ENCODE results near the gene PPP1R15B. TPM values are rescaled to one million over a fixed set of nuclear protein-coding genes. Genes with fewer than 3 reads are reported as not detected.
A peak's percentile ranks its signal among the peaks of the same experiment; 100 is the strongest.

The PPP1R15B gene
- total and polyA plus RNA-seq, 4 donors: 14.6 to 57.0 (median 36.8) TPM

- H3K4me3 ChIP-seq: no peak overlapping the region
- no peak for TF ChIP-seq CTCF (IDR thresholded peaks at IDR 0.05; ENCODE audit: control extremely low read depth, extremely low read depth)
- ATAC-seq (ENCODE audit: insufficient read depth, low FRiP score) (no peak), DNase-seq (no peak)
- H3K27ac ChIP-seq (ENCODE audit: low read depth in 1 of 2, low read length in 1 of 2): peak overlapping the region in 1 of 2 donors; percentile 62
- H3K36me3 ChIP-seq (ENCODE audit: control insufficient read depth in 4 of 4, insufficient read depth in 4 of 4, low read length in 4 of 4): peaks cover 4 to 29% (median 16%) of the 10 kb centered on the region in 4 donors
- no peaks in the 10 kb centered on the region for H3K9me3 ChIP-seq (ENCODE audit: control insufficient read depth in 4 of 4, insufficient read depth in 3 of 4, low read length in 3 of 4)
- peaks cover 0 to 8% (median 4%) of the 10 kb centered on the region in 5 donors for H3K4me1 ChIP-seq (ENCODE audit: control insufficient read depth in 5 of 5, insufficient read depth in 5 of 5, low read length in 5 of 5)
- H3K9ac ChIP-seq (ENCODE audit: insufficient read depth in 1 of 2, low read length in 2 of 2): no peak overlapping the region
- H3K27me3 ChIP-seq (ENCODE audit: control insufficient read depth in 3 of 3, insufficient read depth in 3 of 3, low read length in 2 of 3): no peaks in the 10 kb centered on the region
- 70 to 81% methylated on average over 11 of the region's 11 CpGs for WGBS, 2 donors
Observed at GRCh38 chr1:204443871-204444581, 32.4 kb upstream of the PPP1R15B start.

- Histone ChIP-seq H3K9ac (ENCODE audit: insufficient read depth in 1 of 2, low read length in 2 of 2) (no peak overlapping the region), H3K4me3 (no peak overlapping the region), H3K27ac (ENCODE audit: low read depth in 1 of 2, low read length in 1 of 2) (peak overlapping the region in 1 of 2 donors; percentile 62), H3K27me3 (ENCODE audit: control insufficient read depth in 3 of 3, insufficient read depth in 3 of 3, low read length in 2 of 3) (no peaks in the 10 kb centered on the region), H3K4me1 (ENCODE audit: control insufficient read depth in 5 of 5, insufficient read depth in 5 of 5, low read length in 5 of 5) (peaks cover 0 to 8% (median 4%) of the 10 kb centered on the region in 5 donors), H3K9me3 (ENCODE audit: control insufficient read depth in 4 of 4, insufficient read depth in 3 of 4, low read length in 3 of 4) (no peaks in the 10 kb centered on the region), H3K36me3 (ENCODE audit: control insufficient read depth in 4 of 4, insufficient read depth in 4 of 4, low read length in 4 of 4) (peaks cover 4 to 33% (median 16%) of the 10 kb centered on the region in 4 donors)
- WGBS, 2 donors: 67 to 86% methylated on average over 8 of the region's 8 CpGs
- DNase-seq: peak in 2 of 3 donors; percentile 51 to 54
- no peak for TF ChIP-seq CTCF (IDR thresholded peaks at IDR 0.05; ENCODE audit: control extremely low read depth, extremely low read depth)
- no peak for ATAC-seq (ENCODE audit: insufficient read depth, low FRiP score)
Observed at GRCh38 chr1:204443260-204443619, 31.6 kb upstream of the PPP1R15B start.

- Histone ChIP-seq H3K27me3 (ENCODE audit: control insufficient read depth in 3 of 3, insufficient read depth in 3 of 3, low read length in 2 of 3) (no peaks in the 10 kb centered on the region), H3K27ac (ENCODE audit: low read depth in 1 of 2, low read length in 1 of 2) (peak overlapping the region; percentile 48 to 62), H3K4me3 (no peak overlapping the region), H3K4me1 (ENCODE audit: control insufficient read depth in 5 of 5, insufficient read depth in 5 of 5, low read length in 5 of 5) (peaks cover 0 to 8% (median 4%) of the 10 kb centered on the region in 5 donors), H3K36me3 (ENCODE audit: control insufficient read depth in 4 of 4, insufficient read depth in 4 of 4, low read length in 4 of 4) (peaks cover 4 to 35% (median 16%) of the 10 kb centered on the region in 4 donors), H3K9me3 (ENCODE audit: control insufficient read depth in 4 of 4, insufficient read depth in 3 of 4, low read length in 3 of 4) (no peaks in the 10 kb centered on the region), H3K9ac (ENCODE audit: insufficient read depth in 1 of 2, low read length in 2 of 2) (no peak overlapping the region)
- no peak for ATAC-seq (ENCODE audit: insufficient read depth, low FRiP score)
- TF ChIP-seq CTCF (IDR thresholded peaks at IDR 0.05; ENCODE audit: control extremely low read depth, extremely low read depth): no peak
- WGBS, 2 donors: 84 to 93% methylated on average over 13 of the region's 13 CpGs
- DNase-seq: no peak
Observed at GRCh38 chr1:204442376-204443259, 31.0 kb upstream of the PPP1R15B start.
